Stimulated activated naive CD8-positive, alpha-beta T cell treated with anti-CD3 and anti-CD28 coated beads, Interleukin-15, Interleukin-2, amounts not matched to agents 100 ng/mL and 50 ng/mL, for 24 hours (primary cell): Measurements from ENCODE around the gene SLC22A15.

Source experiments
- H3K27ac Mint-ChIP-seq: one replicate; pipeline ENCODE4 v1.8.0; 2021; ENCODE audit warnings: mild to moderate bottlenecking, mixed read lengths
- H3K27me3 Mint-ChIP-seq: one replicate; pipeline ENCODE4 v1.8.0; 2021; ENCODE audit warnings: mixed read lengths
- H3K36me3 Mint-ChIP-seq: one replicate; pipeline ENCODE4 v1.8.0; 2021; ENCODE audit warnings: low read depth, mixed read lengths
- H3K4me1 Mint-ChIP-seq: one replicate; pipeline ENCODE4 v1.8.0; 2021; ENCODE audit warnings: low read depth, mixed read lengths
- H3K4me3 Mint-ChIP-seq: one replicate; pipeline ENCODE4 v1.8.0; 2021; ENCODE audit warnings: mild to moderate bottlenecking, mixed read lengths
- H3K9me3 Mint-ChIP-seq: one replicate; pipeline ENCODE4 v1.8.0; 2021; ENCODE audit warnings: mixed read lengths

The SLC22A15 gene

DNA sequence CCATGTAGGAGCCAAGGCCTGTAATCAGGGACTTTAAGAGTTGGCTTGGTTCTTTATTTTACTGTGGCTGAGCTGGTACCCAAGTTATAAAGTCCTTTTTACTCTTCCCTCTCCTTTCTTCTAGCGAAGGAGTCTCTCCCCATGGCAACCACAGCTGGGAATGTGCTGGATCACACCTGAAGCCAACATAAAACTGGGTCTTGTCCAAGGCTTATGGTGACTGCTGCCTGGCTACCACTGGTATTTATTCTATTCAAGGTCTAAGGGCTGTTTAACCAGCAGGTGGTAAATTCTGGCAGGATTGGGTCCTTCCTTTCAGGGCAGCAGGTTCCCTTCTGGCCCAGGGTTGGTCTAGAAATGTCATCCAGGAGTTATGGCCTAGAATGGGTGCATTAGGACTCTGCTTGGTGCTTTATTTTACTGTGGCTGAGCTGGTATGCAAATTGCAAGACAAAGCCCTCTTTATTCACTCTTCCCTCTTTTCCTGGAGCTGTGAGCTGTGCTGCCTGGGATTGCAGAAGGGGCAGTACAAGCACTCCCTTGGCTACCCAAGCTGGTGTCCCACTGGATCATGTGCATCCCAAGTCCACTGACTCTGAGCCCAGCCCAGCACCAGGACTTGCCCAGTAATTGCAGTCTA lies 26.6 kb downstream of the SLC22A15 start:
- peaks cover 9% of the 10 kb centered on the region for H3K4me1 Mint-ChIP-seq
- H3K27ac Mint-ChIP-seq, result no peak overlapping the region
- peaks cover 16% of the 10 kb centered on the region for H3K36me3 Mint-ChIP-seq

DNA sequence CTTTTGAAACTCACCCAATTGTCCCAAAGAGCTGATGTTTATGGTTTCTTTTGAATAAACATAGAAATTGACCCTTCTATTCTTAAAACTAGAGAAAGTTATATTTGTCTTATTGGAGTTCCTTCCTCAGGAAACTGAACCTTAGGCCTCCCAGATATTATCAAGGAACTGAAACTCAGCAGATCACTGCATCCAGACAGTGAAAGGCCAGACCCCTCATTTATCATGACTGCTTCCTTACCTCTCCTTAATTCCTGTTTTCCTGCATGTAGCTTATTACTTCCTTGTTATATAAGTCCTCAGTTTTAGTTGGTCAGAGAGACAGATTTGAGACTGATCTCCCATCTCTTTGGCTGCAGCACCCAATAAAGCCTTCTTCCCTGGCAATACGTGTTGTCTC lies 27.5 kb downstream of the SLC22A15 start:
- Mint-ChIP-seq H3K4me1 (peaks cover 9% of the 10 kb centered on the region), H3K27ac (no peak overlapping the region), H3K4me3 (no peak overlapping the region), H3K27me3 (no peaks in the 10 kb centered on the region), H3K9me3 (peaks cover 21% of the 10 kb centered on the region), H3K36me3 (peaks cover 7% of the 10 kb centered on the region)

More for the DNA sequence above, 26.6 kb downstream of the SLC22A15 start:
- Mint-ChIP-seq H3K4me3 (no peak overlapping the region), H3K9me3 (peaks cover 30% of the 10 kb centered on the region), H3K27me3 (no peaks in the 10 kb centered on the region)

DNA sequence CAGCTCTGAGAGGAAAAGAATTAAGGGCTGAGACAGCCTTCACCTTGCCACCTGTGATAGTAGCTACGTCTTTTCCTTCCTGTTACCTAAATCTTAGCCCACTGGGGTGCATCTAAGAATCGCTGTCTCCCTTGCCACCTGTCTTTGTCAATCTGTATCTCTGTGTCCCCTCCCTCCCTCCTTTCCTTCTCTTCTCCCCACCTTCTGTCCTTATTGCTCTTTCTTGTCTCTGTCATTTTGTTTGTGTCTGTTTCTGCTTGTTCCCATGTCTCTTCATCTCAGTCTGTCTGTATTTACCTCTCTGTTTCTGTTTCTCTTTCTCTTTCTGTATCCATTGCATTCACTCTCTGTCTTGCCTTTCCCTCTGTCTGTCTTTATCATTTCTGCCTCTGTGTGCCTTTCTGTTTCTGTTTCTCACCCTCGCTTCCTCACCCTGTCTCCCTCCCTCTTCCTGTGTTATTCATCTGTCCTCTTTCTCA lies 30.2 kb downstream of the SLC22A15 start:
- Mint-ChIP-seq H3K27ac (peak overlapping the region; percentile 75), H3K9me3 (peaks cover 2% of the 10 kb centered on the region), H3K27me3 (no peaks in the 10 kb centered on the region), H3K4me3 (peak overlapping the region; percentile 78), H3K4me1 (peaks cover 9% of the 10 kb centered on the region), H3K36me3 (no peaks in the 10 kb centered on the region)

DNA sequence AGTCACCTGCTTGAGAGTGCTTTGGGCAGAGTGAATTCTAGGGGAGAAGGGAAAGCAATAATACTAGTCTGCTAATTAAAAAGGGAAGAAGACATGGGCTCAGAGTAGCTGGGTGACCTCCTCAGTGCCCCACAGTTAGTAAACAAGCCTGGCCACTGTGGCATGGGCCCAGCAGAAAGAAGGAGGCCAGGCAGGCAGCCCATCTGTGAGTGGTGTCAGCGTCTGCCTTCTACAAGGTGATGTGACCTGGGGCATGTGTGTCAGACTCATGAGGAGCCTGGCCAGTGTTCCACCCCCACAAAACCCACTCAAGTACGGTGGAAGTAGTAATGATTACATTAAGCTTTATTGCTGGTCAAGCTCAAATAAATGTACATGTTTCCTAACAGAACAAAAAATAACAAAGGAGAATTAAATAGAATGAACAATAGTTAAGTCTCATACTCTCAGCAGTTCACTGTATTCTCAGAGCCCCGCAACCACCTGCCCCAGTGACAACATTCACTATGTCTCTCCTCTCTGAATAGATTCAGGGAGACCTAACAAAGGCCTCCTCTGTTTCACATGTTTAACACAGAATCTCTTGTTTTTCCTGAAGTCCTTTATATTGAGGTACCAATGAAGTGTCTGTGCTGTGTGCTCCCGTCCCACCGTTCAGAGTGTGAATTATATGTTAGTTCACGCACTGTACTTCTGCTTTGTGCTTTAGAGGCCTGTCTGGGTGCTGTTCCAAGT lies 32.5 kb downstream of the SLC22A15 start:
- no peaks in the 10 kb centered on the region for H3K9me3 Mint-ChIP-seq
- H3K27me3 Mint-ChIP-seq, result no peaks in the 10 kb centered on the region
- no peaks in the 10 kb centered on the region for H3K36me3 Mint-ChIP-seq
- peaks cover 9% of the 10 kb centered on the region for H3K4me1 Mint-ChIP-seq
- H3K4me3 Mint-ChIP-seq, result no peak overlapping the region
- H3K27ac Mint-ChIP-seq, result no peak overlapping the region

DNA sequence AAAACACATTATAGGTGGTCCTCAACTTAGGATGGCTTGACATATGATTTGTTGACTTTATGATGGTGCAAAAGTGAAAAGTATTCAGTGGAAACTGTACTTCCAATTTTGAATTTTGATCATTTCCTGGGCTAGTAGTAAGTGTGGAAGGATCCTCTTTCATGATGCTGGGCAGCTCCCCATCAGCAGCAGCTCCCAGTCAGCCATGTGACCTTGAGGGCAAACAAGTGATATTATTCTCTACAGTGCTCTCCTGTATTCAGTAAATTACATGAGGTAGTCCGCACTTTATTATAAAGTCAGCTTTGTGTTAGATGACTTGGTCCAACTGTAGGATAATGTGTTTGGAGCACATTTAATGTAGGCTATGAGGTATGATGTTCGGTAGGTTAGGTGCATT lies 36.4 kb downstream of the SLC22A15 start:
- H3K9me3 Mint-ChIP-seq, result no peaks in the 10 kb centered on the region
- no peaks in the 10 kb centered on the region for H3K36me3 Mint-ChIP-seq
- H3K4me3 Mint-ChIP-seq, result no peak overlapping the region
- H3K27me3 Mint-ChIP-seq, result no peaks in the 10 kb centered on the region
- no peaks in the 10 kb centered on the region for H3K4me1 Mint-ChIP-seq
- H3K27ac Mint-ChIP-seq, result no peak overlapping the region

DNA sequence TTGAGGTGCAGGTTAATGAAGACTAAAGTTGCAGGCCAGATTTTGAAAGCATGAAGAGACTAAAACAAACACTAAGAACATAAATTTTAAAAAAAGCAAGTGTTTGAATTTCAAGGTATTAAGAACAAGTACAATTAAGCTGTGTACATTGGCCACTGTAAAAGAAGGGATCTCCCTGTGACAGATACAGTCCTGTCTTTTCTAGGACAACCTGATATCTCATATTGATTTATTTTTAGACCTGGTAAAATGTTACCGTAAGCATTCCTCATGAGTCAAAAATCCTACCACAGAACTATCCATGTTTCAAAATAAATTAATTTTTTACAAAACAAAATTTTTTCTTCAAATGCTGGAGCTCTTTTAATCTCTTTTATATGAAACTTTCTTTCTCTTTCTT lies 39.4 kb downstream of the SLC22A15 start:
- H3K4me3 Mint-ChIP-seq, result no peak overlapping the region
- H3K36me3 Mint-ChIP-seq, result no peaks in the 10 kb centered on the region
- peaks cover 3% of the 10 kb centered on the region for H3K27me3 Mint-ChIP-seq
- H3K27ac Mint-ChIP-seq, result no peak overlapping the region
- H3K9me3 Mint-ChIP-seq, result no peaks in the 10 kb centered on the region
- H3K4me1 Mint-ChIP-seq, result no peaks in the 10 kb centered on the region

DNA sequence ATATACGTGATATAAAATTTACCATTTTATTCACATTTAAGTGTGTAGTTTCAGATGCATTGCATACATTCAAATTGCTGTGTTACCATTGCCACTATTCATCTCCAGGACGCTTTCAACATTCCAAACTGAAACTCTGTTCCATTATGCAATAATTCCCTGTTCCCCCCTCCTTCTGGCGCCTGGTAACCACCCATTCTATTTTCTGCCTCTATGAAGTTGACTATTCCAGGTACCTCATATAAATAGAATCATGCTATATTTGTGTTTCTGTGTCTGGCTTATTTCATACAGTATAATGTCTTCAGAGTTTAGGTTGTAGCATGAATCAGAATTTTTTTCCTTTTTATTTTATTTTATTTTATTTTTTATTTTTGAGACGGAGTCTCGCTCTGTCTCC lies 41.7 kb downstream of the SLC22A15 start:
- Mint-ChIP-seq H3K27ac (no peak overlapping the region), H3K9me3 (no peaks in the 10 kb centered on the region), H3K4me1 (no peaks in the 10 kb centered on the region), H3K4me3 (no peak overlapping the region), H3K36me3 (no peaks in the 10 kb centered on the region), H3K27me3 (peaks cover 6% of the 10 kb centered on the region)

DNA sequence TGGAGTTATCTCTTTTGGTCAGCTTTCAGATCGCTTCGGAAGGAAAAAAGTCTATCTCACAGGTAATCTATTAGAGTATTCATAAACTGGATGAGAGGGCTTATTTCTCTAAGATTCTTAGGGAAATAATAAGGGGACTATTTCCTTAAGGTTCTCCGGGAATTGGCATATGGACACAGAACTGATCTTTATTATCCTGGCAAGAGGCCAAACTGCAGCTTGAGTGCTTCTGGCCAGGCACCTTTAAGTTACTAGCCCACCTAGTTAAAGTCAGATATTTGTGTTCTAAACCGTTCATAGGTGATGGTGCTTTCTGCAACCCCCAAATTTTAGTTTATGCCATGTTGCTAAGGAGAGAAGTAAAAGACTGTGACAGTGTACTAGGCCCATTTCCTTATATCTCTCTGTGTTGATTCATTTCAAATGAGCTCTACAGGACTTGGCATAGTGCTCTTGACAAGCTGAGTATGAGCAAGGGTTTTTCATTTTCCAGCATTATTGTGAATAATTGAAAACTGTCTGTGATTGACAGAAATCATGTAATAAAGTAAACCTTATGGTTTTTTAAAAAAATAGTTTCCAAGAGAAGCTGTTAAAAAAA lies 43.4 kb downstream of the SLC22A15 start:
- Mint-ChIP-seq H3K9me3 (no peaks in the 10 kb centered on the region), H3K4me3 (no peak overlapping the region), H3K4me1 (no peaks in the 10 kb centered on the region), H3K27ac (no peak overlapping the region), H3K36me3 (no peaks in the 10 kb centered on the region), H3K27me3 (peaks cover 6% of the 10 kb centered on the region)

DNA sequence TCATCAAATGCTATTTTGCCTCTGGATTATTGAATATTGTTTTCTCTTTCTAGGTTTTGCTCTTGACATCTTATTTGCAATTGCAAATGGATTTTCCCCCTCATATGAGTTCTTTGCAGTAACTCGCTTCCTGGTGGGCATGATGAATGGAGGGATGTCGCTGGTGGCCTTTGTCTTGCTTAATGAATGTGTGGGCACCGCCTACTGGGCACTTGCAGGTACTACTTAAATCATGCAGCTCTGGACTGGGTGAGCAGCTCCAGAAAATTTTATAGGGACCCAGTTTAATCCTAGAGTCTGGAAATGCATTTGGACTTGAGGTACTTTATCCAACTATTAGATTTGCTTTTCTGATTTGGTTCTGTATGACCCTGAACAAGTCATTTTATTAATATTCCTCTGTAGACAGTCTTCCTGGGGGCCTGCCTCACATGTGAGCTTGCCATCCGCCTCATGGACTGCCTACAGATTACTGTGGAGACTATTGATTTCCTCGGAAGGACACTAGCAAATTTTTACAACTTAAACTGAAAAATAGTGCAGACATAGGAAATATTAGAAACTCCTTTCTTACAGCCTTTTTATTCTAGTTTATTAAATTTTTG lies 44.5 kb downstream of the SLC22A15 start:
- no peak overlapping the region for H3K27ac Mint-ChIP-seq
- no peaks in the 10 kb centered on the region for H3K36me3 Mint-ChIP-seq
- no peak overlapping the region for H3K4me3 Mint-ChIP-seq
- H3K4me1 Mint-ChIP-seq, result no peaks in the 10 kb centered on the region
- H3K27me3 Mint-ChIP-seq, result peaks cover 6% of the 10 kb centered on the region
- no peaks in the 10 kb centered on the region for H3K9me3 Mint-ChIP-seq

DNA sequence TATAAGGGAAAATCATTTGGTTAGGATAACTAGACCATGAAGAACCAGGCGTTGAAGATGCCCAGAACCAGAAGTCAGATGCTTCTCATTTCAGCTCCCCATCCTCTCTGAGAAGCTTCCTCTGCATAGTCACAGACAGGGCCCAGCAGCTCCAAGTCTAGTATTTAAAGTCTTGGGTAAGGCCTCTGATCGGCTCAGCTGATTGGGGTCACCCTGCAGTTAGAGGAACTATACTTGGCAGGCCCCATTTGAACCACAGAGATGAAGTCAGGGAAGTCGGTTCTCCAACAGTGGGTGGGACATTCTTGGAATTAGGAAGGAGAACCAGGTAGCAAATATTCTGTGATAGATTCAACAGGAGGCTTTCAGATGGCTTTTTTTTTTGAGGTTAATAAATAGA lies 48.3 kb downstream of the SLC22A15 start:
- Mint-ChIP-seq H3K27ac (no peak overlapping the region), H3K27me3 (peaks cover 9% of the 10 kb centered on the region), H3K4me3 (no peak overlapping the region), H3K9me3 (no peaks in the 10 kb centered on the region), H3K4me1 (no peaks in the 10 kb centered on the region), H3K36me3 (no peaks in the 10 kb centered on the region)

DNA sequence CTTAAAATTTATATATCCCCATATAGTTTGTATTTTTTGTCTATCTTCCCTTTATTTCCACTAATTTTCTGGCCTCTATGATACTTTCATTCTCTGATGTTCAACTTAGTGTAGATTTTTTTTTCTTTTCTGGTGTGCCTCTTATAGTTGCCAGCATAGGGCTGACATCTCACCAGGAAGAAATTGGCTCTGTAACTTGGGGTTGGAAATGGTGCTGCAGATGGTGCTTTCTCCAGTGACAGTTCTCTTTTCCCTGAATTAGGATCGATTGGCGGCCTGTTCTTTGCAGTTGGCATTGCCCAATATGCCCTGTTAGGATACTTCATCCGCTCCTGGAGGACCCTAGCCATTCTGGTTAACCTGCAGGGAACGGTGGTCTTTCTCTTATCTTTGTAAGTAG lies 50.3 kb downstream of the SLC22A15 start:
- peaks cover 6% of the 10 kb centered on the region for H3K27me3 Mint-ChIP-seq
- no peaks in the 10 kb centered on the region for H3K9me3 Mint-ChIP-seq
- no peak overlapping the region for H3K4me3 Mint-ChIP-seq
- no peak overlapping the region for H3K27ac Mint-ChIP-seq
- H3K36me3 Mint-ChIP-seq, result no peaks in the 10 kb centered on the region
- no peaks in the 10 kb centered on the region for H3K4me1 Mint-ChIP-seq

DNA sequence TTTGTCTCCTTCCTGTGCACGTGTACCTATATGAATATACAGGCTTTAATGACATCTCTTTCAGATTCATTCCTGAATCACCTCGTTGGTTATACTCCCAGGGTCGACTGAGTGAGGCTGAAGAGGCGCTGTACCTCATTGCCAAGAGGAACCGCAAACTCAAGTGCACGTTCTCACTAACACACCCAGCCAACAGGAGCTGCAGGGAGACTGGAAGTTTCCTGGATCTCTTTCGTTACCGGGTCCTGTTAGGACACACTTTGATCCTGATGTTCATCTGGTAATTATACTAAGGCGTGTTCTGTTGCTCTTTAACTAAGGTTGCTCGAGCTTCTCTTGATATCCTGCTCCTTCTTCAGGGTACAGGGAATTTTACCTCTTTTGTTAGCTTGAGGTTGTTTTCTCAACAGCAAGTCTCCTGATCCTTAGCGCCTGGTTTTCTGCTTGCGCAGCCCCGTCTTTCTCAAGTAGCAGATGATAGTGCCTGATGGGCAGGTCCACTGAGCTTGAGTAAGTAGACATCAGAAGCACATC lies 55.1 kb downstream of the SLC22A15 start:
- no peak overlapping the region for H3K27ac Mint-ChIP-seq
- H3K4me3 Mint-ChIP-seq, result no peak overlapping the region
- peaks cover 3% of the 10 kb centered on the region for H3K27me3 Mint-ChIP-seq
- H3K36me3 Mint-ChIP-seq, result no peaks in the 10 kb centered on the region
- H3K9me3 Mint-ChIP-seq, result no peaks in the 10 kb centered on the region
- H3K4me1 Mint-ChIP-seq, result no peaks in the 10 kb centered on the region

DNA sequence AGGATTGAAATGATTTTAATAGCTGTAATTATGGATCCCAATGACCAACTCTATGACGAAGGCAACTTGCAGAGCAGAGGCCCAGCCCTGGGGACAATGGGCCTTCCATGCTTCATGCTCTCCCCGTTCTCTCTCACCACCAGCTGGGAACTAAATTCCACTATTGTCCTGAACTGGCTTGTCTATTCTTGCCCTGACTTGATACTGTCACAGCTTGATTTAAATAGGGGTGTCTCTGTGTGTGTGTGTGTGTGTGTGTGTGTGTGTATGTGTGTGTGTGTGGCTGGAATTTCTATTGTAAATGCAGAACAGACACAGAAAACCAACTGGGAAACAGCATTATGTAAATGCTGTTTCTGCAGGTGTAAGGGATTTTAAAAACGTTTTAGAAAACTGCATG lies 57.0 kb downstream of the SLC22A15 start:
- Mint-ChIP-seq H3K36me3 (no peaks in the 10 kb centered on the region), H3K27me3 (peaks cover 3% of the 10 kb centered on the region), H3K4me1 (no peaks in the 10 kb centered on the region), H3K9me3 (no peaks in the 10 kb centered on the region), H3K4me3 (no peak overlapping the region), H3K27ac (no peak overlapping the region)

DNA sequence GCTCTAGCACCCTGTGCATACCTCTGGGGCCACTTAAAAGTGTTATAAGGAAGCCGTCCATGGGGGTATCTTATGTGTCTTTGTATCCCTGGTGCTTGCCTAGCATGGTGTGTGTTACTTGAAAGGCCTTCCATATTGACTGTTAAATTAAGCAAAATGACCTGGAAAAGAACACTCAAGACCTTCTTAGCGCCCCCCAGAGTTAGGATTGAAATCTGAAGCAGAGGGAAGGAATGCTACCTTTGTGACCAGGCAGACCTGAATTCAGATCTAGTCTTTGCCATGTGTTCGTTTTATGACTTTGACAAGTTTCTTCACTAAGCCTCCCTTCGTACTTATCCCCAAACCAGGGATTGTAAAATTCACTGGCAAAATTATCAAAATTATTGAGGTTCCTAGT lies 59.9 kb downstream of the SLC22A15 start:
- H3K27me3 Mint-ChIP-seq, result peaks cover 4% of the 10 kb centered on the region
- H3K4me3 Mint-ChIP-seq, result no peak overlapping the region
- no peaks in the 10 kb centered on the region for H3K4me1 Mint-ChIP-seq
- H3K36me3 Mint-ChIP-seq, result no peaks in the 10 kb centered on the region
- H3K27ac Mint-ChIP-seq, result no peak overlapping the region
- H3K9me3 Mint-ChIP-seq, result no peaks in the 10 kb centered on the region

DNA sequence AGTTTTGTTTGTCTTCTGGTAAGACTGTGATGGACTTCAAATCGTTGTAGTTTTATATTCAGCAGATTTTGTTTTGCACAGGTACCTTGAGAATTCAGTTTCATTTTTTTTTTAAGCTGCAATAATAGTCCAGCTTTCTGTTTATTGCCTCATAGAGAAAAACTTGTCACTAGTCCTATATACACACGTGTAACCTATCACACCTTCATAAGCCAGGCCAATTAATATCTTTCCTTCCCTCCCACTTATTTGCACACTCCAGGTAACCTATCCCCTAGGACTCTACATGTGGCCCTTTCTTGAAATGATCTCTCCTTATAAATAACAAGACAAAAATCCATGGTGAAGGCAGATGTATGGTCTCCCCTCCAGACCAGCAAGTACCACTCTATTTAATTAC lies 62.4 kb downstream of the SLC22A15 start:
- no peak overlapping the region for H3K4me3 Mint-ChIP-seq
- H3K27ac Mint-ChIP-seq, result no peak overlapping the region
- peaks cover 4% of the 10 kb centered on the region for H3K27me3 Mint-ChIP-seq
- H3K4me1 Mint-ChIP-seq, result no peaks in the 10 kb centered on the region
- no peaks in the 10 kb centered on the region for H3K36me3 Mint-ChIP-seq
- no peaks in the 10 kb centered on the region for H3K9me3 Mint-ChIP-seq
